ENCODE measurements around the gene FNIP2. TPM values are rescaled to one million over a fixed set of nuclear protein-coding genes. Genes with fewer than 3 reads are reported as not detected.

The FNIP2 gene
- total RNA-seq, 1 experiment from 2014 or later = 15.8 TPM

DNA sequence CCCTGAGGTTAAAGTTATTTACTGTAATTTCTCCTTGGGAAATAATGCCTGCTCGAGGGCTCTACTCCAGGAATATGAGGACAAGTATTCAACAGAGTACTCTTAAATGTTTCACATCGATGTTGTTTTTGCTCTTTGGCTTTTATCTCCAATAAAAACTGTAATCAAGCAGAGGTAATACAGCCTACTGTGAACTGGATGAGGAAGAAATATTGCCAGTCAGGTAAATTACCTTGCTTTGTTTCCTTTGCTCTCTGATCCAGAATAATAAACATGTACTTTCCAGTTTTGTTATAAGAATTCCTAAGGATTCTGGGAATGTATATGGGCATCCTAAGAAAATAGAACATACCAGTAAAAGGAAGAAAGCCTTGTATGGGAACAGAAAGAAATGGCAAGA is 60.4 kb downstream of the FNIP2 start:
- peaks cover 6% of the 10 kb centered on the region for H3K36me3 Mint-ChIP-seq (ENCODE audit: insufficient read depth, unreplicated experiment)
- no peak overlapping the region for H3K27ac Mint-ChIP-seq (ENCODE audit: unreplicated experiment)
- Histone ChIP-seq H3K27me3 (replicated peaks; ENCODE audit: control insufficient read depth, insufficient read depth, low read length) (no peaks in the 10 kb centered on the region), H3K4me3 (ENCODE audit: low read depth, low read length) (no peak overlapping the region), H3K36me3 (ENCODE audit: control insufficient read depth, insufficient read depth, low read length) (no peaks in the 10 kb centered on the region), H3K9me3 (no peaks in the 10 kb centered on the region), H3K4me1 (peaks cover 41% of the 10 kb centered on the region)
- POLR2A ChIA-PET = no interaction called here
- no peaks in the 10 kb centered on the region for H3K9me3 Mint-ChIP-seq (ENCODE audit: unreplicated experiment)
- CTCF ChIA-PET = no interaction called here
- no TSS peak for BruUV-seq (replicated peaks)
- no peaks in the 10 kb centered on the region for H3K27me3 Mint-ChIP-seq (ENCODE audit: insufficient read depth, unreplicated experiment)
- H3K4me1 Mint-ChIP-seq (ENCODE audit: low read depth, unreplicated experiment) = peaks cover 65% of the 10 kb centered on the region
- TF ChIP-seq, protein P1, sequence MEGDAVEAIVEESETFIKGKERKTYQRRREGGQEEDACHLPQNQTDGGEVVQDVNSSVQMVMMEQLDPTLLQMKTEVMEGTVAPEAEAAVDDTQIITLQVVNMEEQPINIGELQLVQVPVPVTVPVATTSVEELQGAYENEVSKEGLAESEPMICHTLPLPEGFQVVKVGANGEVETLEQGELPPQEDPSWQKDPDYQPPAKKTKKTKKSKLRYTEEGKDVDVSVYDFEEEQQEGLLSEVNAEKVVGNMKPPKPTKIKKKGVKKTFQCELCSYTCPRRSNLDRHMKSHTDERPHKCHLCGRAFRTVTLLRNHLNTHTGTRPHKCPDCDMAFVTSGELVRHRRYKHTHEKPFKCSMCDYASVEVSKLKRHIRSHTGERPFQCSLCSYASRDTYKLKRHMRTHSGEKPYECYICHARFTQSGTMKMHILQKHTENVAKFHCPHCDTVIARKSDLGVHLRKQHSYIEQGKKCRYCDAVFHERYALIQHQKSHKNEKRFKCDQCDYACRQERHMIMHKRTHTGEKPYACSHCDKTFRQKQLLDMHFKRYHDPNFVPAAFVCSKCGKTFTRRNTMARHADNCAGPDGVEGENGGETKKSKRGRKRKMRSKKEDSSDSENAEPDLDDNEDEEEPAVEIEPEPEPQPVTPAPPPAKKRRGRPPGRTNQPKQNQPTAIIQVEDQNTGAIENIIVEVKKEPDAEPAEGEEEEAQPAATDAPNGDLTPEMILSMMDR (IDR thresholded peaks at IDR 0.05; ENCODE audit: insufficient read depth in 1 of 2, low read depth in 1 of 2, low read length in 1 of 2, severe bottlenecking in 1 of 2, unreplicated experiment in 1 of 2) = no peak
- no peak overlapping the region for H3K4me3 Mint-ChIP-seq (ENCODE audit: unreplicated experiment)
- no peak for DNase-seq
- intact Hi-C loops (cut with micrococcal nuclease; ENCODE audit: unreplicated experiment) = no loop called here

DNA sequence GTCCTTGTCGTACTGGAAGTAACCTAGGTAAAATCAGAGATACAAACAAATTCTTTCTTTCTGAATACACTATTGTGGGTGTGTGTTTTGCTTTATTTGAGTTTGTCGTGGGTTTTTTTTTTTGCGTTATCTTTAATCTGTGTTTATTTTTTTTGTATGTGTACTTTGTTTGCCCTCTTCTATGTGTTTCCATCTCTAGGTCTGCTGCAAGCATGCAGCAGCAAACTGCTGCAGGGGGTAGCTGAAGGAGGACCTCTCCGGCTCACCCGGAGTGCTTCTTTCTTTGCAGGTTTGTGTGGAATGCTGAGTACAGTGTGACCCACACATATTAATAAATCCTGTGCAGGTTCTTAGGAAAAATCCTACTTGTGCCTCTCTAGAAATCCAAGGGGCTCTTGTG is 64.8 kb downstream of the FNIP2 start:
- peaks cover 6% of the 10 kb centered on the region for H3K36me3 Mint-ChIP-seq (ENCODE audit: insufficient read depth, unreplicated experiment)
- H3K4me3 ChIP-seq (ENCODE audit: low read depth, low read length) = no peak overlapping the region
- no peak for DNase-seq
- no peak overlapping the region for H3K4me3 Mint-ChIP-seq (ENCODE audit: unreplicated experiment)
- intact Hi-C loops (cut with micrococcal nuclease; ENCODE audit: unreplicated experiment) = no loop called here
- H3K27me3 ChIP-seq (replicated peaks; ENCODE audit: control insufficient read depth, insufficient read depth, low read length) = no peaks in the 10 kb centered on the region
- ChIA-PET POLR2A (no interaction called here), CTCF (no interaction called here)
- no TSS peak for BruUV-seq (replicated peaks)
- no peaks in the 10 kb centered on the region for H3K9me3 Mint-ChIP-seq (ENCODE audit: unreplicated experiment)
- no peaks in the 10 kb centered on the region; the same call in none of the 2 replicates for H3K36me3 ChIP-seq (ENCODE audit: control insufficient read depth, insufficient read depth, low read length)
- peaks cover 42% of the 10 kb centered on the region for H3K4me1 Mint-ChIP-seq (ENCODE audit: low read depth, unreplicated experiment)
- H3K27me3 Mint-ChIP-seq (ENCODE audit: insufficient read depth, unreplicated experiment) = no peaks in the 10 kb centered on the region
- no peak overlapping the region for H3K27ac Mint-ChIP-seq (ENCODE audit: unreplicated experiment)
- TF ChIP-seq, protein P1 (IDR thresholded peaks at IDR 0.05; ENCODE audit: insufficient read depth in 1 of 2, low read depth in 1 of 2, low read length in 1 of 2, severe bottlenecking in 1 of 2, unreplicated experiment in 1 of 2) = no peak
- no peaks in the 10 kb centered on the region for H3K9me3 ChIP-seq
- H3K4me1 ChIP-seq = peaks cover 18% of the 10 kb centered on the region

DNA sequence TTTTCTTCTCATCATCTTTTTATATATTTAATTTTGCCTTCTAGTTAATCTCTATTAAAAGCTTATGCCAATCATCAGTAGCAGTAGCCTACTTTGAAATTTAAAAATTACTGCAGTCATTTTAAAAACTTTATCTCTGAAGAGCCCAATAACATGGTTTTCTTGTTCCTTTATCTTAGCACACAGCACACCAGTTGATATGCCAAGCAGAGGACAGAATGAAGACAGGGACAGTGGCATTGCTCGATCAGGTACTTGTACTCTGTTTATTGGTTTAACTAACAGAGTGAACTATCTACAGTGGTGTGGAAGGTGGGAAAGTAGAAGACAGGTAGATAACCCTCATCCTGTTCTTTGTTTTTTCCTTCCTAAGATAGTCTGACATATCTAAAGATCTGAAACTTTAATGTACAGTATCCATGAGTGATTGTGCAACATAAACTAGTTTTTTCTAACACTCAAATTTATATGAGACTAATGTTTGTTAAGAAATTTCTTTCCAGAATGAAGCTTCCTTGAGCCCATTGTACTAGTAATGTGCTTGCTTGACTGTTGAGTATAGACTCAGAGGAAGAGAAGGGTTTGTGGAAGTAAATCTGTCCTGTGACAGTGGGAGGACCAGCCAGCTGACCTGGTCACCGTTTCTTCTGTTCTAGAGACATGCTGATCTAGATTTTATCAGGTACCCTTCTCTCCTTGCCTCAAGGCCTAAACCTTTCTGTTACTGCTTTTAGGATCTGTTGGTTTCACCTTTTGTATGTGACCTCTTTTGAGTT is 66.6 kb downstream of the FNIP2 start:
- no peaks in the 10 kb centered on the region; the same call in none of the 2 replicates for H3K36me3 ChIP-seq (ENCODE audit: control insufficient read depth, insufficient read depth, low read length)
- no peak overlapping the region for H3K27ac Mint-ChIP-seq (ENCODE audit: unreplicated experiment)
- no peak overlapping the region for H3K4me3 Mint-ChIP-seq (ENCODE audit: unreplicated experiment)
- ChIA-PET POLR2A (no interaction called here), CTCF (no interaction called here)
- H3K27me3 ChIP-seq (replicated peaks; ENCODE audit: control insufficient read depth, insufficient read depth, low read length) = no peaks in the 10 kb centered on the region
- no TSS peak for BruUV-seq (replicated peaks)
- TF ChIP-seq, protein P1 (IDR thresholded peaks at IDR 0.05; ENCODE audit: insufficient read depth in 1 of 2, low read depth in 1 of 2, low read length in 1 of 2, severe bottlenecking in 1 of 2, unreplicated experiment in 1 of 2) = no peak
- intact Hi-C loops (cut with micrococcal nuclease; ENCODE audit: unreplicated experiment) = loop anchor here (5.0 kb wide), 1 partner anchor 33 kb away; no protein-coding TSS in a partner anchor
- DNase-seq = no peak
- H3K4me3 ChIP-seq (ENCODE audit: low read depth, low read length) = no peak overlapping the region
- no peaks in the 10 kb centered on the region for H3K9me3 ChIP-seq
- H3K36me3 Mint-ChIP-seq (ENCODE audit: insufficient read depth, unreplicated experiment) = peaks cover 6% of the 10 kb centered on the region
- no peaks in the 10 kb centered on the region for H3K27me3 Mint-ChIP-seq (ENCODE audit: insufficient read depth, unreplicated experiment)
- H3K4me1 ChIP-seq = peaks cover 18% of the 10 kb centered on the region
- peaks cover 33% of the 10 kb centered on the region for H3K4me1 Mint-ChIP-seq (ENCODE audit: low read depth, unreplicated experiment)
- no peaks in the 10 kb centered on the region for H3K9me3 Mint-ChIP-seq (ENCODE audit: unreplicated experiment)

Measured in Caco-2 (cell line).